Pancreas (tissue), 10 donors: Measurements from ENCODE around the gene SPA17. TPM values are rescaled to one million over a fixed set of nuclear protein-coding genes. Genes with fewer than 3 reads are reported as not detected.
A peak's percentile ranks its signal among the peaks of the same experiment; 100 is the strongest.

Experiments used
- ATAC-seq, 4 donors: fragments of 200-7000 bp; cut with Tn5 transposase; one replicate each; pipeline versions ENCODE4 v1.8.0 to v1.9.1; 2020; ENCODE audit warnings: mild to moderate bottlenecking in 4 of 4, moderate library complexity in 4 of 4
- DNase-seq, 6 donors: peaks; one replicate each; pipeline ENCODE4 v3.0.0-alpha.2; 2020
- FAIRE-seq: peaks from 2 replicates; lab custom pipeline; 2012; peaks lifted over from hg19 to GRCh38; lab: Jason Lieb, UNC
- H3K27ac ChIP-seq, 4 donors: fragments of 200-600 bp; sonication (generic); 1 replicate in 3 of 4; 2 replicates in 1 of 4; pipeline versions ENCODE4 v1.5.0 to v1.8.0; 2020
- H3K27me3 ChIP-seq, 4 donors: fragments of 200-600 bp; one replicate each; pipeline ENCODE4 v1.8.0; 2021
- H3K36me3 ChIP-seq, 3 donors: fragments of 200-600 bp; sonication (generic) in 1 of 3; one replicate each; pipeline versions ENCODE4 v1.5.0 to v1.8.0; 2020 to 2021
- H3K4me1 ChIP-seq, 3 donors: fragments of 200-600 bp; one replicate each; pipeline ENCODE4 v1.8.0; 2021
- H3K4me3 ChIP-seq, 4 donors: fragments of 200-600 bp; sonication (generic) in 2 of 4; one replicate each; pipeline versions ENCODE4 v1.5.0 to v1.8.0; 2020 to 2021
- H3K9me3 ChIP-seq, 4 donors: fragments of 200-600 bp; one replicate each; pipeline ENCODE4 v1.8.0; 2021
- CTCF ChIP-seq, 4 donors: fragments of 200-600 bp; sonication (generic) in 3 of 4; IDR thresholded peaks; one replicate each; pipeline versions ENCODE4 v1.5.0 to v1.8.0; 2021; ENCODE audit warnings: antibody characterized with exemption in 4 of 4
- WGBS, 2 donors: extraction: QIAGEN DNeasy Blood & Tissue Kit; methylation state at CpG; one replicate each; pipeline ENCODE4 v1.1.7; 2013; 5-methylcytosine and 5-hydroxymethylcytosine counted together
- intact Hi-C, 3 donors: fragments of 100-400 bp; cut with DNase I; formaldehyde crosslinking; loops; one replicate each; pipeline versions ENCODE4 v1.11.1 to v1.14.2; 2022
- polyA plus RNA-seq, 2 donors: library from polyadenylated mRNA; stranded (reverse); fragments of 200-250 nt; gene quantifications; one replicate each; pipeline ENCODE4 v1.2.3, GENCODE V29; 2013
- total RNA-seq, 6 donors: library from RNA; stranded (reverse); fragmentation: NEBNext Ultra II Directional in 4 of 6; extraction: Animal tissue kit (Norgen Biotek cat#: 25700) in 4 of 6; gene quantifications; one replicate each; pipeline versions ENCODE4 v1.2.1 to v1.2.4, GENCODE V29; 2021 to 2023
- donor health status: healthy with polysubstance abuse.
- donor health status: DM: no; HTN: no; CAD: no; lungs with moderate emphysema.
- donor health status: DM: no; HTN: no; CAD: no.
- donor health status: control.
- donor health status: control.
- donor health status: Bipolar disorder and iron deficiency.
- donor health status: DM: yes; HTN: yes; CAD: no.
- donor health status: DM: no; HTN: no; CAD: no.
- donor health status: DM: no; HTN: no; CAD: no.
- donor health status: DM: yes; HTN: yes; CAD: no.

Gene SPA17
- total and polyA plus RNA-seq, 8 donors, result 1.2 to 7.3 (median 2.4) TPM

GRCh38 chr11:124738713-124739478 is 65.2 kb downstream of the SPA17 start:
- DNase-seq (no peak), FAIRE-seq (no peak), ATAC-seq (peak in 1 of 4 donors; percentile 2)
- H3K27ac ChIP-seq, result no peak overlapping the region
- peak overlapping the region in 2 of 4 donors; percentile 33 to 58 for H3K4me3 ChIP-seq
- TF ChIP-seq CTCF (IDR thresholded peaks at IDR 0.05), result no peak
- no peaks in the 10 kb centered on the region for H3K36me3 ChIP-seq
- intact Hi-C loops, result no loop called here
- H3K27me3 ChIP-seq, result peaks cover 0 to 9% (median 0%) of the 10 kb centered on the region in 4 donors
- WGBS, 2 donors, result 33 to 36% methylated on average over 21 of the region's 21 CpGs
- H3K4me1 ChIP-seq, result peaks cover 0 to 14% (median 0%) of the 10 kb centered on the region in 3 donors
- H3K9me3 ChIP-seq, result no peaks in the 10 kb centered on the region

GRCh38 chr11:124739479-124740276 is 66.0 kb downstream of the SPA17 start, which contains the start of gene NRGN:
TSS of gene NRGN (plus strand) at chr11:124739942. CDS start at chr11:124740085, 143 bp downstream.
- FAIRE-seq, result no peak
- no peak for TF ChIP-seq CTCF (IDR thresholded peaks at IDR 0.05)
- WGBS, 2 donors, result 0 to 1% methylated on average over 40 to 59 of the region's 59 CpGs
- intact Hi-C loops, result loop anchor here in 1 of 3 donors (10.0 kb wide), 1 partner anchor 65 kb away; the partner anchor contains the start of genes SIAE and SPA17
- ATAC-seq, result peak; percentile 99 to 100 (median 100)
- H3K36me3 ChIP-seq, result no peaks in the 10 kb centered on the region
- DNase-seq, result peak; percentile 88 to 97 (median 92)
- H3K9me3 ChIP-seq, result no peaks in the 10 kb centered on the region
- peak within 1 kb of the TSS; percentile 0 to 58 (median 33) for H3K4me3 ChIP-seq
- peaks cover 0 to 14% (median 0%) of the 10 kb centered on the region in 3 donors for H3K4me1 ChIP-seq
- H3K27ac ChIP-seq, result no peak within 1 kb of the TSS
- peaks cover 0 to 9% (median 0%) of the 10 kb centered on the region in 4 donors for H3K27me3 ChIP-seq

GRCh38 chr11:124740277-124740882 is 66.7 kb downstream of the SPA17 start:
- Histone ChIP-seq H3K27ac (no peak overlapping the region), H3K4me1 (peaks cover 0 to 14% (median 0%) of the 10 kb centered on the region in 3 donors), H3K36me3 (no peaks in the 10 kb centered on the region), H3K9me3 (no peaks in the 10 kb centered on the region), H3K4me3 (peak overlapping the region; percentile 0 to 58 (median 33)), H3K27me3 (peaks cover 0 to 9% (median 0%) of the 10 kb centered on the region in 4 donors)
- no peak for FAIRE-seq
- 6 to 9% methylated on average over 36 to 37 of the region's 37 CpGs for WGBS, 2 donors
- intact Hi-C loops, result loop anchor here in 1 of 3 donors (10.0 kb wide), 1 partner anchor 66 kb away; the partner anchor contains the start of genes SIAE and SPA17
- peak in 4 of 6 donors; percentile 7 to 63 (median 34) for DNase-seq
- peak; percentile 11 to 43 (median 24) for ATAC-seq
- TF ChIP-seq CTCF (IDR thresholded peaks at IDR 0.05), result peak in 2 of 4 donors; percentile 11 to 22

- FAIRE-seq, result no peak
- WGBS, 2 donors, result 58 to 60% methylated on average over 2 of the region's 2 CpGs
- H3K4me1 ChIP-seq, result peaks cover 0 to 14% (median 0%) of the 10 kb centered on the region in 3 donors
- no peak overlapping the region for H3K4me3 ChIP-seq
- DNase-seq, result no peak
- H3K27me3 ChIP-seq, result peaks cover 0 to 9% (median 0%) of the 10 kb centered on the region in 4 donors
- H3K27ac ChIP-seq, result no peak overlapping the region
- no peaks in the 10 kb centered on the region for H3K36me3 ChIP-seq
- TF ChIP-seq CTCF (IDR thresholded peaks at IDR 0.05), result no peak
- no peaks in the 10 kb centered on the region for H3K9me3 ChIP-seq
- intact Hi-C loops, result loop anchor here in 1 of 3 donors (10.0 kb wide), 1 partner anchor 68 kb away; the partner anchor contains the start of genes SIAE and SPA17
- no peak for ATAC-seq
Measured at GRCh38 chr11:124742555-124742954, 68.9 kb downstream of the SPA17 start.
